Rectal smooth muscle tissue (tissue), 1 donor: ENCODE data around the gene OR6B1.

Source experiments
- H3K27ac ChIP-seq: one replicate; pipeline ENCODE4 v1.7.0; 2013; ENCODE audit warnings: low read depth, low read length, inconsistent platforms
- H3K27me3 ChIP-seq: one replicate; pipeline ENCODE4 v1.7.0; 2013; ENCODE audit warnings: low read length; ENCODE audit not compliant: control insufficient read depth, insufficient read depth
- H3K36me3 ChIP-seq: one replicate; pipeline ENCODE4 v1.7.0; 2013; ENCODE audit warnings: low read length; ENCODE audit not compliant: control insufficient read depth, insufficient read depth
- H3K4me1 ChIP-seq: one replicate; pipeline ENCODE4 v1.7.0; 2013; ENCODE audit warnings: low read length; ENCODE audit not compliant: control insufficient read depth, insufficient read depth
- H3K4me3 ChIP-seq: one replicate; pipeline ENCODE4 v1.7.0; 2013; ENCODE audit warnings: low read length
- H3K9ac ChIP-seq: one replicate; pipeline ENCODE4 v1.7.0; 2013; ENCODE audit warnings: low read length

OR6B1 gene

DNA sequence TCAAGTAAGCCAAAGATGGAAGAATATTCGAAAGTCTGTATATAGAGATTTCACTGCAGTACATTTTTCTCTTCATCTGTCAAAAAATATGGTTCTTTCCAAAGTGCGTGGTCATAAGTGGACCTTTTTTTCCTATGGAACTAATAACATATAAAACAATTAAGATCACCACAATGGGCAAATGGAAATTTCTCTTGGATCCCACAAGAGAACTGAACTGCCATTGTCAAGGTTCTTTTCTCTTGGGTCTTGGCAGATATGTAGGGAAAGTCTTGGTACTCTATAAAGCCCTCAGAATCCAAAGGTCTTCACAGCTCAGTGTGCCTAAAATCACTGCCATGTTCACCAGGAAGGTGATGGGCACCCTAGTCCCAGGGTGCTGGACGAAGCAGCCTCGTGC lies at the start of gene OR6B1:
OR6B1 (plus strand) TSS at position 301 of the 400 bp plus-strand sequence. CDS start 3,677 bp downstream, outside the sequence.
- Histone ChIP-seq H3K9ac (no peak within 1 kb of the TSS), H3K36me3 (no peaks in the 10 kb centered on the region), H3K4me1 (no peaks in the 10 kb centered on the region), H3K27me3 (no peaks in the 10 kb centered on the region), H3K4me3 (no peak within 1 kb of the TSS), H3K27ac (no peak within 1 kb of the TSS)

DNA sequence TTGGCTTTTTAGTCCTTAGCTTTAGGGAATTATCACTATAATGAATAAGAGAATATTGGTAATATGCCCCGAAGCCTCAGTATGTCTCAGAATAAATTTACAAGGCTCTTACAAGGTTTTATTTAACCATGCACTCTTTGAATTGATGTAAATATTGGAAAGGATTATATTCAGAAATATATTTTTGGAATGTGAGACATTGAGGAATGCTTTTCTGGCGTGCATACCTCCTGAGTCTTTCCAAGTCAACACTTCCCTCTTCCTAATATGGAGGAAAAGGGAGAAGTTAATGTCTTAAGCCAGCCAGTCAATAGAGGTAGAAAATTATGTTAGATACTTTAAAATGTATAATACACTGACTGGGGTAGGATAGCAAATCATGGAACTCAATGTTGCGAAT lies 46.7 kb upstream of the OR6B1 start:
- H3K36me3 ChIP-seq, result no peaks in the 10 kb centered on the region
- no peak overlapping the region for H3K9ac ChIP-seq
- H3K4me3 ChIP-seq, result no peak overlapping the region
- H3K27me3 ChIP-seq, result no peaks in the 10 kb centered on the region
- H3K4me1 ChIP-seq, result no peaks in the 10 kb centered on the region
- H3K27ac ChIP-seq, result no peak overlapping the region

DNA sequence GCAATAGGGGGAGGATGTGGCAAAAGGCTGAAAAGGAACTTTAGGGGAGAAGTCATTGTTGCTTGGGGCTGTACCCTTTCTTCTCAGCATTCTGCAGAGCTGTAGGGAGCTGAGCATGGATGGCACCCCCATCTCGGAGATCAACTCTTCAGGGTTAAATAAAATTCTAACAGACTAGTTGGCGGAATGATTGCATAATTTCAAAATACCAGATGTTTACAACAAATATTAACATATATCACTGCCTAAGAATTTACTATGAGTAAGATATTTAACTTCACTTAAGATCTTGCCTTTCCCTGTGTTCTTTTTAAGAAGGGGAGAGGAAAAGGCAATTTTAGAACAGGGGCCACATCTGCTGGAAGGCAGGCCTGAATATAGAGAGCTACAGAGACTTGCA lies 46.0 kb upstream of the OR6B1 start:
- H3K4me3 ChIP-seq, result no peak overlapping the region
- H3K36me3 ChIP-seq, result no peaks in the 10 kb centered on the region
- no peak overlapping the region for H3K27ac ChIP-seq
- no peaks in the 10 kb centered on the region for H3K27me3 ChIP-seq
- H3K9ac ChIP-seq, result no peak overlapping the region
- H3K4me1 ChIP-seq, result no peaks in the 10 kb centered on the region

DNA sequence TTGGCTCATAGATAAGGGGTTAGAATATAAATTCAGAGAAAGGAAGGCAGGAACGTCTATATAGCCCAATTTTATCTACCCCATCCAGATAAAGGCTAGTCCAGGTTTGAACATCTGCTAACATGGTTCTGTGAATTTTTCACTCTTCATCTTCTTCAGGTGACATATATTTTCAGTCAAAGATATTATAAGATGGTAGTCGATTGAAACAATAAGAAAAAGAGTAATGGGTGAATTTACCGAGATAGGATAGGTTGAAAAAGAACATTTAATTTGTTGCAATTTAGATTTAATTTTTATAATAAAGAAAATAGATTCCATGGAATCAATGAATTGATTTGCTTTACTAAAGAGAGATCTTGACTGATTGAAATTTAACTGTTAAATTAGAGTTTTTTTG lies 45.6 kb upstream of the OR6B1 start, which contains the start of gene OR2F1:
OR2F1 (plus strand) TSS at position 301 of the 400 bp plus-strand sequence. CDS start 5,127 bp downstream, outside the sequence.
- no peak within 1 kb of the TSS for H3K4me3 ChIP-seq
- H3K36me3 ChIP-seq, result no peaks in the 10 kb centered on the region
- no peaks in the 10 kb centered on the region for H3K4me1 ChIP-seq
- no peak within 1 kb of the TSS for H3K27ac ChIP-seq
- no peaks in the 10 kb centered on the region for H3K27me3 ChIP-seq
- no peak within 1 kb of the TSS for H3K9ac ChIP-seq

DNA sequence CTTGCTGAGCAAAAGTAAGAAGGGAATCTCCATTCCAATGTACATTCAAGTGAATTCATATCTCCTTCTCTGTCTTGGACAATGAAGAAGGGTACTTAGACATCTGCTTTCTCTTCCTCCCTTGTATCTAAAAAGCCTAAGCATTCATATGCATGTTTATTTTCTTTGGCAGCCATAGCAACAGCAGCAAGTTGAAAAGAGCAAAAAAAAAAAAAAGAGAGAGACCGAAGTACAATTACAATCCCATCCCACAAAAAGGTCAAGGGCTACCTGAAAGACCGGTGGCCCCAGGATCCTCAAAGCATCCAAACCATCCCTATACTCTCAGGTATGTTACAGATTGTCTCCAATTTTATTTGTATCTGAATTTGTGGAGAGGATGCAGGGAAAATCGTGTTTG lies 41.3 kb upstream of the OR6B1 start:
- Histone ChIP-seq H3K4me3 (no peak overlapping the region), H3K36me3 (no peaks in the 10 kb centered on the region), H3K9ac (no peak overlapping the region), H3K4me1 (no peaks in the 10 kb centered on the region), H3K27ac (no peak overlapping the region), H3K27me3 (no peaks in the 10 kb centered on the region)

GRCh38 chr7:143960813-143961610 lies 39.1 kb upstream of the OR6B1 start:
- Histone ChIP-seq H3K4me1 (no peaks in the 10 kb centered on the region), H3K27ac (no peak overlapping the region), H3K9ac (no peak overlapping the region), H3K27me3 (no peaks in the 10 kb centered on the region), H3K4me3 (no peak overlapping the region), H3K36me3 (no peaks in the 10 kb centered on the region)

- Histone ChIP-seq H3K36me3 (no peaks in the 10 kb centered on the region), H3K9ac (no peak overlapping the region), H3K27ac (no peak overlapping the region)
Observed at GRCh38 chr7:143965280-143965679, 34.8 kb upstream of the OR6B1 start.

GRCh38 chr7:143967398-143967797 lies 32.7 kb upstream of the OR6B1 start:
- Histone ChIP-seq H3K4me3 (no peak overlapping the region), H3K27ac (no peak overlapping the region), H3K4me1 (no peaks in the 10 kb centered on the region), H3K27me3 (no peaks in the 10 kb centered on the region), H3K36me3 (no peaks in the 10 kb centered on the region), H3K9ac (no peak overlapping the region)

More at GRCh38 chr7:143965280-143965679, 34.8 kb upstream of the OR6B1 start:
- no peaks in the 10 kb centered on the region for H3K27me3 ChIP-seq
- no peak overlapping the region for H3K4me3 ChIP-seq
- H3K4me1 ChIP-seq, result no peaks in the 10 kb centered on the region

GRCh38 chr7:143973870-143974416 lies 26.2 kb upstream of the OR6B1 start:
- H3K4me3 ChIP-seq, result no peak overlapping the region
- H3K9ac ChIP-seq, result no peak overlapping the region
- H3K27me3 ChIP-seq, result no peaks in the 10 kb centered on the region
- no peaks in the 10 kb centered on the region for H3K36me3 ChIP-seq
- H3K4me1 ChIP-seq, result no peaks in the 10 kb centered on the region
- no peak overlapping the region for H3K27ac ChIP-seq

DNA sequence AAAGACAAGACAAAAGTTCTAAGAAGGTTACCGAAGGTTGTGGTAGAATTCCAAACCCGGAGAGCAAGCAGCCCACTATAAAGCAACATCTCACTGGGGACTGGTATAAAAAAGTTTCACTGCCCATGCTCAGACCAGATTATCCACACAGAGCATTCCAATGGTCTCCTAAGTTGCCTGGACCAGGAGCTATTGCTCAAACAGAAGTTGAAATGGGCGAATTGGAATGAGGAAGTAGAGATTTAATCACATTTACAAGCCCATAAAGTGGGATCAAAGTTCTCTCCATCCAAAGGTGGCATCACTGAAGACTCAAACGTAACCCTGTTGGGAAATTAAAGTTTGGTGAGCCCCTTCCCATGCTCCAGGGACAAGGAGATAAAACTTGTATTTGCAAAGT lies 25.7 kb upstream of the OR6B1 start:
- Histone ChIP-seq H3K9ac (no peak overlapping the region), H3K4me1 (no peaks in the 10 kb centered on the region), H3K27me3 (no peaks in the 10 kb centered on the region), H3K36me3 (no peaks in the 10 kb centered on the region), H3K27ac (no peak overlapping the region), H3K4me3 (no peak overlapping the region)

GRCh38 chr7:143975617-143976016 lies 24.5 kb upstream of the OR6B1 start:
- no peaks in the 10 kb centered on the region for H3K27me3 ChIP-seq
- no peaks in the 10 kb centered on the region for H3K4me1 ChIP-seq
- H3K4me3 ChIP-seq, result no peak overlapping the region
- H3K9ac ChIP-seq, result no peak overlapping the region
- H3K27ac ChIP-seq, result no peak overlapping the region
- H3K36me3 ChIP-seq, result no peaks in the 10 kb centered on the region

- Histone ChIP-seq H3K4me1 (no peaks in the 10 kb centered on the region), H3K4me3 (no peak overlapping the region), H3K27me3 (no peaks in the 10 kb centered on the region), H3K9ac (no peak overlapping the region), H3K27ac (no peak overlapping the region), H3K36me3 (no peaks in the 10 kb centered on the region)
Observed at GRCh38 chr7:143978585-143978984, 21.5 kb upstream of the OR6B1 start.

DNA sequence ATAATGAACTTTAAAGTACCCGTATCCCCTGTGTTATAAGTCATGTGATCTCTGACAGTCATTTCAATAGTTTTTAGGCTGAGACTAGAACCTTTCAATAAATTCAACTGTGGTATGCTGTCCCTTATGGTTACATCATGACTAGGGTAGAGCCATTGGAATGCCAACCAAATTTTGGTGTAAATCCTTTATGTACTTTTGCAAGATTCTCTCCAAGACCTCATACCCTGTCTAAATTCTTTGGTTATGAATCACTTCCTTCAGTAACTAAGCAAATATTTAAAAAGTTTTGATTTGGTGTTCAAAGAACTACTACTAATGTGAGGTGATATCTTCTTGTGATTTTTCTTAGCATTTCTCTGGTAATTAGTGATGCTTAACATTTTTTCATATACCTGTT lies 20.8 kb upstream of the OR6B1 start:
- Histone ChIP-seq H3K4me1 (no peaks in the 10 kb centered on the region), H3K27me3 (no peaks in the 10 kb centered on the region), H3K36me3 (no peaks in the 10 kb centered on the region), H3K4me3 (no peak overlapping the region), H3K9ac (no peak overlapping the region), H3K27ac (no peak overlapping the region)
